ACC112 (cell line): ENCODE data around the gene SRP54.

ENCODE experiments used
- H2AFZ ChIP-seq: fragments of 200-600 bp; sonication (generic); one replicate; pipeline ENCODE4 v1.6.0; 2017; ENCODE audit warnings: antibody characterized with exemption, low read length; ENCODE audit not compliant: unreplicated experiment
- H3K27ac ChIP-seq: fragments of 200-600 bp; sonication (generic); 2 replicates; pipeline ENCODE4 v1.5.1; 2014; ENCODE audit warnings: low read depth, mild to moderate bottlenecking, antibody characterized with exemption, low read length, moderate library complexity
- H3K27me3 ChIP-seq: fragments of 200-600 bp; sonication (generic); 2 replicates; pipeline ENCODE4 v1.6.1; 2014; ENCODE audit warnings: mild to moderate bottlenecking, antibody characterized with exemption, low read length, moderate library complexity, mixed read lengths; ENCODE audit not compliant: insufficient read depth
- H3K36me3 ChIP-seq: fragments of 200-600 bp; sonication (generic); 2 replicates; pipeline ENCODE4 v1.6.1; 2016; ENCODE audit warnings: mild to moderate bottlenecking, antibody characterized with exemption, low read length, moderate library complexity, mixed read lengths; ENCODE audit not compliant: insufficient read depth
- H3K4me1 ChIP-seq: fragments of 200-600 bp; sonication (generic); one replicate; pipeline ENCODE4 v1.6.1; 2016; ENCODE audit warnings: low read length, mixed read lengths; ENCODE audit not compliant: insufficient read depth, unreplicated experiment, control insufficient read depth
- H3K4me3 ChIP-seq: fragments of 200-600 bp; sonication (generic); 2 replicates; pipeline ENCODE4 v1.5.1; 2014; ENCODE audit warnings: mild to moderate bottlenecking, low read depth, low read length
- H3K79me2 ChIP-seq: fragments of 200-600 bp; sonication (generic); one replicate; pipeline ENCODE4 v1.6.0; 2016; ENCODE audit warnings: low read length; ENCODE audit not compliant: control insufficient read depth, unreplicated experiment, insufficient read depth

The SRP54 gene

DNA sequence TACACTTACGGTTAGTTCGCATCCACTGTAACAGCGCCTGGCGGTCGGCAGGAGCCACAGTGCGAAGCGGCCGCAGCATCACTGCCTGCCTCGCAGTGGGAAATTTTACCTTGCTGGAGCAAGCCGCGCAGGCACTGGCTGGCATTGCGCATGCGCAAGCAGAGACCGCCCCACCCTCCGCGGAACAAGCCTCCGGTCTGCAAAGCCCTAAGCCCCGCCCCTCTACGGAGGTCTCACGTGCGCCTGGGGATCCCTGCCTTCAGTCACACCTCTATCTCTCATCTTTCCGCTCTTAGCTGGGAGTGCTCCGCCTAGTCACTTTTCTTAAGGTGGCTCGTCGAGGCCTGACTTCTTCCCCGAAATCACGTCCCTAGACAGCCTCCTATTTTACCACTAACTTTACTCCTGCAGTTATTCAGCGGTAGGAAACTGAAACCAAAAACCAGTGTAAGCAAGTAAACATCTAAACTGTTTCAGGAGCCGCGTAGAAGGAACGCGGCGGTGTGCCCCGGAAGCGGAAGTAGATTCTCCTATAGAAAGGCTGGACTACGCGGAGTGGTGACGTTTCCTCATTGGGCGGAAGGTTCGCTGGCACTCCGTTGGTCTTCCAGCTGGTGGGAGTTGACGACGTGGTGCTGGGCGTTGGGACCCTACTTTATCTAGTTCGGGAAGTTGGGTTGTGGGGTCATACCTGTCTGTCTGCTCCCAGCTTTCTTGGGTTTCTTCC lies at the start of gene SRP54:
TSS of gene SRP54 (plus strand) at position 572 of the 727 bp plus-strand sequence. CDS start 13,718 bp downstream, outside the sequence.
- H3K4me3 ChIP-seq = peak within 1 kb of the TSS; percentile 87
- no peaks in the 10 kb centered on the region for H3K27me3 ChIP-seq
- peaks cover 67% of the 10 kb centered on the region for H3K79me2 ChIP-seq
- no peaks in the 10 kb centered on the region for H3K36me3 ChIP-seq
- peak within 1 kb of the TSS; percentile 98 for H3K27ac ChIP-seq
- peaks cover 31% of the 10 kb centered on the region for H3K4me1 ChIP-seq
- peak within 1 kb of the TSS; percentile 90 for H2AFZ ChIP-seq

GRCh38 chr14:34933301-34933700 lies 49.5 kb upstream of the SRP54 start:
- Histone ChIP-seq H3K27me3 (no peaks in the 10 kb centered on the region), H2AFZ (no peak overlapping the region), H3K4me3 (no peak overlapping the region), H3K27ac (no peak overlapping the region), H3K36me3 (no peaks in the 10 kb centered on the region), H3K79me2 (no peaks in the 10 kb centered on the region), H3K4me1 (peaks cover 9% of the 10 kb centered on the region)

GRCh38 chr14:34935488-34935887 lies 47.3 kb upstream of the SRP54 start:
- H3K79me2 ChIP-seq = no peaks in the 10 kb centered on the region
- H3K27me3 ChIP-seq = no peaks in the 10 kb centered on the region
- peaks cover 9% of the 10 kb centered on the region for H3K4me1 ChIP-seq
- H3K36me3 ChIP-seq = no peaks in the 10 kb centered on the region
- H3K27ac ChIP-seq = no peak overlapping the region
- H2AFZ ChIP-seq = no peak overlapping the region
- no peak overlapping the region for H3K4me3 ChIP-seq

GRCh38 chr14:34937442-34937841 lies 45.4 kb upstream of the SRP54 start:
- Histone ChIP-seq H3K4me1 (no peaks in the 10 kb centered on the region), H3K27ac (no peak overlapping the region), H3K27me3 (no peaks in the 10 kb centered on the region), H2AFZ (no peak overlapping the region), H3K36me3 (no peaks in the 10 kb centered on the region), H3K79me2 (no peaks in the 10 kb centered on the region), H3K4me3 (no peak overlapping the region)

GRCh38 chr14:34937876-34938275 lies 44.9 kb upstream of the SRP54 start:
- Histone ChIP-seq H3K27me3 (no peaks in the 10 kb centered on the region), H3K36me3 (no peaks in the 10 kb centered on the region), H2AFZ (no peak overlapping the region), H3K4me3 (no peak overlapping the region), H3K27ac (no peak overlapping the region), H3K4me1 (no peaks in the 10 kb centered on the region), H3K79me2 (no peaks in the 10 kb centered on the region)

GRCh38 chr14:34943506-34943905 lies 39.3 kb upstream of the SRP54 start:
- Histone ChIP-seq H3K27me3 (no peaks in the 10 kb centered on the region), H3K4me3 (no peak overlapping the region), H3K27ac (no peak overlapping the region), H3K36me3 (peaks cover 5% of the 10 kb centered on the region; the same call in 1 of the 2 replicates), H2AFZ (no peak overlapping the region), H3K4me1 (no peaks in the 10 kb centered on the region), H3K79me2 (no peaks in the 10 kb centered on the region)

DNA sequence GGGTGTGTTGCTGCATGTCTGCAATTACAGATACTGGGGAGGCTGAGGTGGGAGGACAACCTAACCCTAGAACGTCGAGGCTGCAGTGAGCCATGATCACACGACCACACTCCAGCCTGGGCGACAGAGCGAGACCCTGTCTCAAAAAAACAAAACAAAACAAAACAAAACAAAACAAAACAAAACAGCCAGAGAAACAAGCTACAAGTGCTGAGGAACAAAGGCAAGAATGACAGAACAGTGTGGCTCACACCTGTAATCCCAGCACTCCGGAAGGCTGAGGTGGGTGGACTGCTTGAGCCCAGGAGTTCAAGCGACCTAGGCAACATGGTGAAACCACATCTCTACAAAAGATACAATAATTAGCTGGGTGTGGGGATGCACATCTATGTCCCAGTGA lies 38.0 kb upstream of the SRP54 start:
- H3K36me3 ChIP-seq = peaks cover 5% of the 10 kb centered on the region; the same call in 1 of the 2 replicates
- H3K4me3 ChIP-seq = no peak overlapping the region
- no peaks in the 10 kb centered on the region for H3K4me1 ChIP-seq
- no peak overlapping the region for H3K27ac ChIP-seq
- H2AFZ ChIP-seq = no peak overlapping the region
- no peaks in the 10 kb centered on the region for H3K79me2 ChIP-seq
- no peaks in the 10 kb centered on the region for H3K27me3 ChIP-seq

DNA sequence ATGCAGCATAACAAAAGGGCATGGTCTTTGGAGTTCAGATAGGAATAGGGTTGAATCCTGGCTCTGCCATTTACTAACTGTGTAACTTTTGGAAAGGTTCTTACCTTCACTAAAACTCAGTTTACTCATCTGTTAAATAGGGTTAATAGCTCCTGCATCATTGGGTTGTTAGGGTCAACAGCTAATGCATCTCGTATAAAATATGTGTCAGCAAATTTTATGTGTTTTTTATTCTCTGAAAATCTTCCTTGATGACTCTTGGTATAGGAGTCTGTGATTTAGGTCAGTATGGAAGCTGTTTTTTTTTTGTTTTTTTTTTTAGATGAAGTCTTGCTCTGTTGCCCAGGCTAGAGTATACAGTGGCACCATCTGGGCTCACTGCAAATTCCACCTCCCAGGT lies 36.1 kb upstream of the SRP54 start:
- H3K27me3 ChIP-seq = no peaks in the 10 kb centered on the region
- H2AFZ ChIP-seq = no peak overlapping the region
- H3K4me3 ChIP-seq = no peak overlapping the region
- no peaks in the 10 kb centered on the region for H3K79me2 ChIP-seq
- peaks cover 5% of the 10 kb centered on the region; the same call in 1 of the 2 replicates for H3K36me3 ChIP-seq
- H3K4me1 ChIP-seq = no peaks in the 10 kb centered on the region
- H3K27ac ChIP-seq = no peak overlapping the region

DNA sequence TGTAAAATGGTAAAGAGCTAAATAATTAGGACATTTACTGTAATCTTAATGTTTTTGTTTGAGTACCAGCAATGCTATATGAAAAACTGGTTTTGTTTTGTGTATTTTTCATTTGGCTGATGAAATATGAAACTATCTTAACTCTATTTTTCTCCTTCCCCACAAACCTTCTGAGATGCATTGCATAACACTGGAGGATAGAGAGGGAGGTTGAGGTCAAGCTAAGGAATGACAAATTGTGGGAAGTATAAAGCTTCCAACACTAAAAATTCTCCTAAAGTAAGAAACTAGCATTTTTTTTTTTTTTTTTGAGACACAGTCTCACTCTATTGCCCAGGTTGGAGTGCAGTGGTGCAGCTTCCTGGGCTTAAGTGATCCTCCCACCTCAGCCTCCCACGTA lies 31.5 kb upstream of the SRP54 start:
- no peaks in the 10 kb centered on the region for H3K79me2 ChIP-seq
- H2AFZ ChIP-seq = no peak overlapping the region
- H3K4me1 ChIP-seq = no peaks in the 10 kb centered on the region
- H3K27me3 ChIP-seq = no peaks in the 10 kb centered on the region
- H3K36me3 ChIP-seq = no peaks in the 10 kb centered on the region
- no peak overlapping the region for H3K4me3 ChIP-seq
- H3K27ac ChIP-seq = no peak overlapping the region

DNA sequence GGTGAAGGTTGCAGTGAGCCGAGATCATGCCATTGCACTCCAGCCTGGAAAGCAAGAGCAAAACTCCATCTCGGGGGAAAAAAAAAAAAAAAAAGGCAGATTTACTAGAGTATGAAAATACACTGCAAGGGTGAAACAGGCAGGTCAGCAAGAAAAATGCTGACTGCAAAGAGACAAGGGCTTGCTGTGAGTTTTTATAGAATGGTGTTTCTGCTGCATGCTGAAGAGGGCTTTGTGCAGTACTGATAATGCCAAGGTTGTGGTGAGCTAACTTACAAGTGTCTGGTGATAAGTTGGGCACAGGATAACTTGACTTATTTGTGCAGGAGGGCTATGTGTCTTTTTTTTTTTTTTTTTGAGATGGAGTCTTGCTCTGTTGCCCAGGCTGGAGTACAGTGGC lies 25.9 kb upstream of the SRP54 start:
- no peak overlapping the region for H3K4me3 ChIP-seq

DNA sequence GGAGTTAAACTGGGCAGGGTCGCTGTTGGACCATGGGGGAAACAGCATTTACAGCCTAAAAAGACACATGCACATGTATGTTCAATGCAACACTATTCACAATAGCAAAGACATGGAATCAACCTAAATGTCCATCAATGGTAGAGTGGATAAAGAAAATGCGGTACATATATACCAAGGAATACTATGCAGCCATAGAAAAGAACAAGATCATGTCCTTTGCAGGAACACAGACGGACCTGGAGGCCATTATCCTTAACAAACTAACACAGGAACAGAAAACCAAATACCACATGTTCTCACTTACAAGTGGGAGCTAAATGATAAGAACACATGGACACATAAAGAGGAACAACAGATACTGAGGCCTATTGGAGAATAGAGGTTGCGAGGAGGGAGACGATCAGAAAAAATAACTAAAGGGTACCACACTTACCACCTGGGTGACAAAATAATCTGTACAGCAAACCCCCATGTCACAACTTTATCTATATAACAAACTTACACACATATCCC lies 25.0 kb upstream of the SRP54 start:
- Histone ChIP-seq H3K4me3 (no peak overlapping the region), H3K27me3 (no peaks in the 10 kb centered on the region), H3K4me1 (no peaks in the 10 kb centered on the region), H3K36me3 (no peaks in the 10 kb centered on the region), H2AFZ (no peak overlapping the region), H3K79me2 (no peaks in the 10 kb centered on the region), H3K27ac (no peak overlapping the region)

More for the DNA sequence above, 25.9 kb upstream of the SRP54 start:
- Histone ChIP-seq H3K27ac (no peak overlapping the region), H3K4me1 (no peaks in the 10 kb centered on the region), H3K79me2 (no peaks in the 10 kb centered on the region), H3K36me3 (no peaks in the 10 kb centered on the region), H3K27me3 (no peaks in the 10 kb centered on the region), H2AFZ (no peak overlapping the region)
